ENCODE results near the gene KCNE2.
"Not testable (repeated sequence)": the region's sequence is repeated elsewhere in the genome, so short reads cannot be mapped to it uniquely, and the experiment has no call there.

The KCNE2 gene

GRCh38 chr21:34407294-34407693, 43.5 kb downstream of the KCNE2 start:
- not testable (repeated sequence) for DNase-seq (ENCODE audit: low read depth)

DNA sequence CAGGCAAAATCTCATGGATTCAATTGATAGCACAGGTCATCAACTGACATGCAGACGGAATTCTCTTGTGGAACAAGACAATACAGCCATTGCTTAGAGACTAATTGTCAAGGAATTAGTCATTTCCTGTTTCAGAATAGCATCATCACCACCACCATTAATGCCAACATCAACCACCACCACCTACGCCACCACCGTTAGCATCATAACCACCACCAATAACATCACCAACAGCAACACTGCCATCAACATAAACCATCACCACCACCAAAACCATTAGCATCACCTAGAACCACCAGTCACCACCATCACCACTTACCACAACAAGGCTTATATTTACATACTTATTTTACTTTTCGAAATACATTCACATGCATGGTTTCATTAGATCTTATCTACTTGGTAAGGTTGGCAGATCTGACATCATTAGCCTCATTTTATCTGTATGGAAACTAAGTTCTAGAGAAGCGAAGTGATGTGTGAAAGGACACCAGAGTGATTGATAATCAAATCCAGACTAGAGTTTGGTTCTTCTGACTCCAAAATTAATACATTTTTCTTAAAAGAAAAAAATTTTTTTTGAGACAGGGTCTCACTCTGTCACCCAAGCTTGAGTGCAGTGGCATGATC, 53.8 kb downstream of the KCNE2 start:
- DNase-seq (ENCODE audit: low read depth): not testable (repeated sequence)

Measured in activated T-cell treated with anti-CD3 and anti-CD28 coated beads for 1 hour (primary cell).